Measurements from ENCODE around the gene NEO1. TPM values are rescaled to one million over a fixed set of nuclear protein-coding genes. Genes with fewer than 3 reads are reported as not detected.

NEO1 gene
- total RNA-seq, 1 donor from 2014 or later, result 24.9 TPM

DNA sequence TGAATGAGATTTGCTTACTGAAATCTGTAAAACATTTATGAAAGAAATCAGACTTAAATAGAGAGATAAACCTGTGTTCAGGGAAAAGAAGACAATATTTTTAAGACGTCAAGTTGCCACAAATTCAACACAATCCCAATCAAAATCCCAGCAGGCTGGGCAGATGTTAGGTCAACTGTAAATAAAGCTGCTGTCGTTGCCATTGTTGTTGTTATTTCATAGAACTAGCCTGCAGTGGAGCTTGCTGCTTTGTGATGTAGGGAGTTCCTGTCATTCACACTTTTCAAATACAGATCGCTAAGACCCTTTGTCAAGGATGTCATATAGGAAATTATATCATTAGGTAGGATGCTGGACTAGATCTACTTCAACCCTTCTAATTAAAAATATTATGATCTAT is 123.1 kb downstream of the NEO1 start:
- Mint-ChIP-seq H3K4me3 (ENCODE audit: unreplicated experiment) (no peak overlapping the region), H3K27ac (ENCODE audit: unreplicated experiment) (no peak overlapping the region), H3K4me1 (ENCODE audit: unreplicated experiment) (no peaks in the 10 kb centered on the region), H3K9me3 (ENCODE audit: unreplicated experiment) (no peaks in the 10 kb centered on the region), H3K36me3 (ENCODE audit: unreplicated experiment) (no peaks in the 10 kb centered on the region), H3K27me3 (ENCODE audit: unreplicated experiment) (no peaks in the 10 kb centered on the region)
- TF ChIP-seq CTCF (IDR thresholded peaks at IDR 0.05), result no peak
- DNase-seq (ENCODE audit: extremely low spot score, unreplicated experiment), result no peak

DNA sequence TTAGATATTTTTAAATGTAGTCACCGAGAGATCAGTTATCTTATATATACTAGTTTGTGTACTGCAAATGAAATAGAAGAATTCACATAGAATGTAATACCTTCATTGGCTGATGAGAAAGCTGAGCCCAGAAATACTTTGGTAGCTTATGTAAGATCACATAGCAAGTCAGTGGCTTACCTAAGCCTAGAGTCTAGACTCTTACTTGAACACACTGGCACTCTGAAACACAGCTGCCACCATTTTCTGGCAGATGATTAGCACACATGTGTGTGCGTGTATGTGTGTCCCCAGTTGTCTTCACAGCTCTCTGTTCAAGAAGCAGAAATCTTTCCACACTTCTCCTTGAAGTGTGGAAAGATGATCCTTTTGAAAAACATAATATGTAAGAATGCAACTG is 124.3 kb downstream of the NEO1 start:
- H3K27ac Mint-ChIP-seq (ENCODE audit: unreplicated experiment), result no peak overlapping the region
- no peak for TF ChIP-seq CTCF (IDR thresholded peaks at IDR 0.05)
- no peak overlapping the region for H3K4me3 Mint-ChIP-seq (ENCODE audit: unreplicated experiment)
- no peak for DNase-seq (ENCODE audit: extremely low spot score, unreplicated experiment)
- no peaks in the 10 kb centered on the region for H3K4me1 Mint-ChIP-seq (ENCODE audit: unreplicated experiment)
- H3K36me3 Mint-ChIP-seq (ENCODE audit: unreplicated experiment), result no peaks in the 10 kb centered on the region
- no peaks in the 10 kb centered on the region for H3K27me3 Mint-ChIP-seq (ENCODE audit: unreplicated experiment)
- peaks cover 7% of the 10 kb centered on the region for H3K9me3 Mint-ChIP-seq (ENCODE audit: unreplicated experiment)

GRCh38 chr15:73183071-73183470 is 130.8 kb downstream of the NEO1 start:
- Mint-ChIP-seq H3K4me3 (ENCODE audit: unreplicated experiment) (no peak overlapping the region), H3K27me3 (ENCODE audit: unreplicated experiment) (no peaks in the 10 kb centered on the region), H3K9me3 (ENCODE audit: unreplicated experiment) (peaks cover 16% of the 10 kb centered on the region), H3K4me1 (ENCODE audit: unreplicated experiment) (no peaks in the 10 kb centered on the region), H3K27ac (ENCODE audit: unreplicated experiment) (no peak overlapping the region), H3K36me3 (ENCODE audit: unreplicated experiment) (peaks cover 3% of the 10 kb centered on the region)
- no peak for TF ChIP-seq CTCF (IDR thresholded peaks at IDR 0.05)
- no peak for DNase-seq (ENCODE audit: extremely low spot score, unreplicated experiment)

DNA sequence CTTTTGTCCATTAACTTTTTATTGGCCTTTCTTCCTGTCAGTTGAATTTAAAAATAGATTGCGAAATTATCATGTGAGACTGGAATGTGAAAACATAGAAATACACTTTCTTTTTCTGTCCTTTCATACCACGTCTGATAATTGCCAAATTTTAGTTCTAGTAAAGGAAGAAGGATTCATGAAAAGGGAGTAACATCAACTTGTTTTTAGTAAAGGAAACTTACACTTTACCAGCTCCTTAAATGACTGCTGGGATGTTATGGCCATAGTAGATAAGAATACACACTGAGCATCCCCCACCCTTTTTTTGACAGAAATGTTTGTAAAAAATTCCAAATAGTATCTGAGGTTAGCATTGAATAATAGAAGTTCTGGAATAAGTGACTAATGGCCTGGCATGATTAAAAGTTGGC is 137.9 kb downstream of the NEO1 start:
- Mint-ChIP-seq H3K4me3 (ENCODE audit: unreplicated experiment) (no peak overlapping the region), H3K27ac (ENCODE audit: unreplicated experiment) (no peak overlapping the region), H3K27me3 (ENCODE audit: unreplicated experiment) (no peaks in the 10 kb centered on the region), H3K36me3 (ENCODE audit: unreplicated experiment) (peaks cover 3% of the 10 kb centered on the region), H3K9me3 (ENCODE audit: unreplicated experiment) (no peaks in the 10 kb centered on the region), H3K4me1 (ENCODE audit: unreplicated experiment) (peaks cover 6% of the 10 kb centered on the region)
- no peak for TF ChIP-seq CTCF (IDR thresholded peaks at IDR 0.05)
- DNase-seq (ENCODE audit: extremely low spot score, unreplicated experiment), result no peak

DNA sequence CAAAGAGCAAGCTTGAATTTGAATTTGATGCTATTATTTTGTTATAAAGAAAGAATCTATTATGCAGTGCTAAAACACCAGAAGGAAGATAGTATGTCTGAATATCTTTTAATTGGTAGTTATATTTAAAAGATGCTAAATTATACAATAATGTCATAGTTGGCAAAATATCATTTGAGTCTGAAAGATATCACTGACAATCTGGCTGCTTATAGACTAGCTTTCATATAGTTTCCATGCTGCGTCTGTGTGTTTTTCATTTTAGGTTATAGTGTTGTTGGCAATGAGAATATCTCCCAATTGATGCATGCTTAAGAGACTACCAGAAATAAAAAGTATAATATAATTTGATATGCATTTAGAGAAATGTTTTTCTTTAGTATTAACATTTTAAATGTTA is 142.9 kb downstream of the NEO1 start:
- no peak for TF ChIP-seq CTCF (IDR thresholded peaks at IDR 0.05)
- Mint-ChIP-seq H3K9me3 (ENCODE audit: unreplicated experiment) (no peaks in the 10 kb centered on the region), H3K36me3 (ENCODE audit: unreplicated experiment) (no peaks in the 10 kb centered on the region), H3K4me3 (ENCODE audit: unreplicated experiment) (no peak overlapping the region), H3K4me1 (ENCODE audit: unreplicated experiment) (peaks cover 4% of the 10 kb centered on the region), H3K27ac (ENCODE audit: unreplicated experiment) (no peak overlapping the region), H3K27me3 (ENCODE audit: unreplicated experiment) (peaks cover 7% of the 10 kb centered on the region)
- no peak for DNase-seq (ENCODE audit: extremely low spot score, unreplicated experiment)
